ENCODE data around the gene NFE2L2.

NFE2L2 gene

DNA sequence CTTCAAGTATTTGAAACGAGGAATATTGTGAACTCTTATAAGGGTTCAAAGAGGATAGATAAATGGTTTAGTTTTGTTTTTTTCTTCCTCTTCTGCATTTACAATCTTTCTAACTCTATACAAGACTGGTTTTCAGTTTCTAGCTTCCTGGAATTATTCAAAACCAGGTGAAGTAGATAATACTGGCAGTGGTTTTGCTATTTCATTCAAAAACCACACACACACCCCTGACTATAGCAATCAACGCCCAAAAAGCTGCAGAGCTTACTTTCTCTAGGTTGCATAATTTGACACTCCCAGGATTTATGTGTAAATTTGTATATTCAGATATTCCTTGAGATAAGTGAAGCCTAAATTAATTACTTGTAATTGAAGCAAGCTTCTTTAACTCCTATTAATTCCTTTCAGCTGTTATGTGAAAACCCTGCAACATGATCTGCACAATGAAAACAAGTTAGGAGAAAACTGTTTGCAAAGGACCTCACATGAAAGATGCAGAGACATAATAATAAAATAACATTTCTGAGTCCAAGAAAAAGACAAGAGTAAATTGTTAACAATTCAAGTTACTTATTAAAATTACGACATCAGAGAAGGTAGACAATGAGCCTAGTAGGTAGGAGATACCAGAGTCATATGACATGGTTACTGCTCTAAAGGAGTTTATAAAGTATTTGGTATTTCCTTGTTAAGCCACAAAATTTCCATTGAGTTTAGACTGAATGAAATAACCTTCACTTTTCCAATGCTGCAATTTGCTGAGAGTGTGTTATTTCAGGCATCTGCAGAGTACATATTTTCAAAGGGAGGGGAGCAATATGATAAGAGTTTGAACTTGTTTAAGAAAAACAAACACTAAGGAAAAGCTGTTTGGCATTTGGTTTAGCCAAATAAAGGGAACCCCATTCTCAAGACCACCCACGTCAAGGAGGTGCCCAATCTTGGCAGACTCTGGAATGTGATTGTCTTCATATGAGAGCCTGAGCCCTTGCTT lies 1.6 kb upstream of the NFE2L2 start:
- Histone ChIP-seq H3K27ac (ENCODE audit: low read depth, low read length, severe bottlenecking) (no peak overlapping the region), H3K9me3 (ENCODE audit: control insufficient read depth, low read length) (no peaks in the 10 kb centered on the region), H3K4me3 (ENCODE audit: extremely low read depth, insufficient read depth, low read length, poor library complexity, severe bottlenecking) (no peak overlapping the region), H3K4me1 (ENCODE audit: control insufficient read depth, insufficient read depth, low read length, poor library complexity, severe bottlenecking) (peaks cover 18% of the 10 kb centered on the region), H3K36me3 (ENCODE audit: control insufficient read depth, insufficient read depth, low read length) (peaks cover 5% of the 10 kb centered on the region)
- 80 to 83% methylated on average over 1 of the region's 4 CpGs for WGBS, 2 experiments (ENCODE audit: insufficient coverage in 2 of 2)

DNA sequence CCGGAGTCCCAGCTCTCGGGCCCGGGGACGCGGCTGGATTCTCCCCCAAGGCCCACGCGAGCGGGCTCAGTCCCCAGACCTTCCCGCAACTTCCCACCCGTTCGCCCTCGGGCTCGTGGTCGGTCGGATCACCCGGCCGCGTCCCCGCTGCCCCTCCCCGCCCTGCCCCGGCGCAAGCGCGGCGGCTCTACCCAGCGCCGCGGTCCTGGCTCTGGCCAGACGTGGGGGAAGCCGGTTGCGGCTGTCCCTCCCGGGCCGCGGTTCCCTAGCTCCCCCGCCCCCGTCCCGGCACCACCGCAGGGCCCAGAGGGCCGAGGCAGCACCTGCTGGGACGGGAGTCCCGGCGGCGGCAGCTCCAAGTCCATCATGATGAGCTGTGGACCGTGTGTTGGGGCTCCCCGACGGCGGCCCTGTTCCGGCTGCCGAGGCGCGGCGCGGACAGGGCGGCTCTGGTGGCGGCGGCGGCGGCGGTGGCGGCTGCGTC lies 276 bp downstream of the NFE2L2 start:
- 0 to 1% methylated on average over 43 to 60 of the region's 61 CpGs for WGBS, 2 experiments (ENCODE audit: insufficient coverage in 2 of 2)
- H3K36me3 ChIP-seq (ENCODE audit: control insufficient read depth, insufficient read depth, low read length): peaks cover 18% of the 10 kb centered on the region
- H3K9me3 ChIP-seq (ENCODE audit: control insufficient read depth, low read length): no peaks in the 10 kb centered on the region
- H3K4me3 ChIP-seq (ENCODE audit: extremely low read depth, insufficient read depth, low read length, poor library complexity, severe bottlenecking): peak overlapping the region; percentile 91
- peak overlapping the region; percentile 98 for H3K27ac ChIP-seq (ENCODE audit: low read depth, low read length, severe bottlenecking)
- H3K4me1 ChIP-seq (ENCODE audit: control insufficient read depth, insufficient read depth, low read length, poor library complexity, severe bottlenecking): peaks cover 18% of the 10 kb centered on the region

DNA sequence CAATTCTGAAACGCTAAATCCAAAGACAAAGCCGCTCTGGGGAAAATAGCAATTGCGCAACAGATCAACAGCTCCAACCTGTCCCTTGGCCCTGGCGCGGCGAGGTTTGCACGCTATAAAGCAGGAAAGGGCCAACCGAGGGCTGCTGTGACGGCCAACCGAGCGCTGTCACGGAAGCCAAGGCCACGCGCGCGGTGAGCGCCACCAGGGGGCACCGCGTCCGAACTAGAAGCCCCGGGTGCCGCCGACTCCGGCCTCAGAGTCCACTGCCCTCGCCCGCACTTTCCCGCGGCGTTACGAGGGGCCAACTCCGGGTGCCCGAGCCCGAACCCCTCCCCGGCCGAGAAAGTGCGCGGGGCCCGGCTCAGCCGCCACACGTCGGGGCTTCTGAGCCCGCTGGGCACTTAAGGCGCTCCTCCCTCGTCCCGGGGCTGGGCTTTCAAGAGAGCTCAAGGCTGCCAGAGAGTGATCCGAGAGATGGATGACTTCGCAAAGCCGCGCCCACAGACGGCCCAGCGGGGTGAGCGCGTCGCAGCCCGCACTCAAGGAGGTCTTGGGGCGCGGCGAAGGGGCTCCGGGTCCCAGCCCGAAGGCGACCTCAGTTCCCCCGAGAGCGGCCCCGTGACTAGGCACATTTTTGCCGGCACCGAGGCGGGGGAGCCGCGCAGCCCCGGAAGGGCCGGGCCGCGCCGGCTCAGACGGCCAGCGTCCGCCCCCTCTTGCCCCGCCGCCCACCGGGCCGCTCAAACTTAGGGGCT lies 897 bp downstream of the NFE2L2 start:
- H3K9me3 ChIP-seq (ENCODE audit: control insufficient read depth, low read length): no peaks in the 10 kb centered on the region
- peaks cover 18% of the 10 kb centered on the region for H3K4me1 ChIP-seq (ENCODE audit: control insufficient read depth, insufficient read depth, low read length, poor library complexity, severe bottlenecking)
- peaks cover 24% of the 10 kb centered on the region for H3K36me3 ChIP-seq (ENCODE audit: control insufficient read depth, insufficient read depth, low read length)
- H3K27ac ChIP-seq (ENCODE audit: low read depth, low read length, severe bottlenecking): peak overlapping the region; percentile 98
- 0% methylated on average over 68 to 71 of the region's 81 CpGs for WGBS, 2 experiments (ENCODE audit: insufficient coverage in 2 of 2)
- H3K4me3 ChIP-seq (ENCODE audit: extremely low read depth, insufficient read depth, low read length, poor library complexity, severe bottlenecking): peak overlapping the region; percentile 91

DNA sequence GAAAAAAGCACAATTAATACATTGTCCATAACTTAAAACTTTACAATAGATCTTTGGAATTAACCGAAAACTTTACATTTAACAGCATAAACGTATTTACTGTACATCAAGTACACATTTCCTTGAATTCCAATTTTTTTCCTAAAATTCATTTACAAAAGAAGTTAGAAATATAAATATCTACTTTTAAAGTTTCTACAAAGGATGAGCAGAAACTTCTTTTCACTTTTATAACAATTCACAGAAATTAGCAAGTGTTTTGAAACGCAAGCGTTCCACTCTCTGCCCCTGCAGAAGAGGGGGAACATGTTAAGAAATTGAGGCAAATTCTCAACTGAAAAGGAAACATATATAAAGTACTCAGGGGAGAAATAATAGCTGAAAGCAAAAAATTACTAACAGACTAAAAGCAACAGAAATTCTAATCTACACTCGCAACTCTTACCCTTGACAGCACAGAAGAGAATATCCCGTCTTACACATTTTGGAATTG lies 1.5 kb downstream of the NFE2L2 start:
- Histone ChIP-seq H3K9me3 (ENCODE audit: control insufficient read depth, low read length) (peaks cover 3% of the 10 kb centered on the region), H3K4me1 (ENCODE audit: control insufficient read depth, insufficient read depth, low read length, poor library complexity, severe bottlenecking) (peaks cover 18% of the 10 kb centered on the region), H3K4me3 (ENCODE audit: extremely low read depth, insufficient read depth, low read length, poor library complexity, severe bottlenecking) (peak overlapping the region; percentile 91), H3K36me3 (ENCODE audit: control insufficient read depth, insufficient read depth, low read length) (peaks cover 29% of the 10 kb centered on the region), H3K27ac (ENCODE audit: low read depth, low read length, severe bottlenecking) (peak overlapping the region; percentile 83)
- 0% methylated on average over 2 of the region's 6 CpGs; no CpG with 5 or more reads in 1 of the 2 experiments for WGBS, 2 experiments (ENCODE audit: insufficient coverage in 2 of 2)

DNA sequence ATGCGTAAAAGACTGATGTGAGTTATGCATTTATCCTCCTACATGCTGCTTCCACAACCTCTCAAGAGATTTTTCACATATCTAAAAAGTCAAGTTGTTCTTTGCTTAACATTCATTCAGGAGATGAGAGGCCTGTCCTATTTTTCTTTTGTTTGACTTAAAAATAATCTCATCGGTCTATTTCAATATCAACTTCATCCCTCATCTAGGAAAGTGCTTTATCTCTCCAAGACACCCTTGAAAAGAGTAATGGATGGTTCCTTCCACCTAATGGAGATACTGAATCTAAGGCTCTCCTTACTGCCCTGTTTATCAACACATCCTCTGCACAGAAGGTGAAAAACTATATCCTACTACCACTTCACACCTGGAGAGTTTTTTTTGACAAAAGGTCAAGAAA lies 2.4 kb downstream of the NFE2L2 start:
- Histone ChIP-seq H3K9me3 (ENCODE audit: control insufficient read depth, low read length) (peaks cover 7% of the 10 kb centered on the region), H3K36me3 (ENCODE audit: control insufficient read depth, insufficient read depth, low read length) (peaks cover 32% of the 10 kb centered on the region), H3K27ac (ENCODE audit: low read depth, low read length, severe bottlenecking) (no peak overlapping the region), H3K4me3 (ENCODE audit: extremely low read depth, insufficient read depth, low read length, poor library complexity, severe bottlenecking) (peak overlapping the region; percentile 91), H3K4me1 (ENCODE audit: control insufficient read depth, insufficient read depth, low read length, poor library complexity, severe bottlenecking) (peaks cover 18% of the 10 kb centered on the region)
- no CpG with 5 or more reads among the region's 2 CpGs for WGBS, 2 experiments (ENCODE audit: insufficient coverage in 2 of 2)

DNA sequence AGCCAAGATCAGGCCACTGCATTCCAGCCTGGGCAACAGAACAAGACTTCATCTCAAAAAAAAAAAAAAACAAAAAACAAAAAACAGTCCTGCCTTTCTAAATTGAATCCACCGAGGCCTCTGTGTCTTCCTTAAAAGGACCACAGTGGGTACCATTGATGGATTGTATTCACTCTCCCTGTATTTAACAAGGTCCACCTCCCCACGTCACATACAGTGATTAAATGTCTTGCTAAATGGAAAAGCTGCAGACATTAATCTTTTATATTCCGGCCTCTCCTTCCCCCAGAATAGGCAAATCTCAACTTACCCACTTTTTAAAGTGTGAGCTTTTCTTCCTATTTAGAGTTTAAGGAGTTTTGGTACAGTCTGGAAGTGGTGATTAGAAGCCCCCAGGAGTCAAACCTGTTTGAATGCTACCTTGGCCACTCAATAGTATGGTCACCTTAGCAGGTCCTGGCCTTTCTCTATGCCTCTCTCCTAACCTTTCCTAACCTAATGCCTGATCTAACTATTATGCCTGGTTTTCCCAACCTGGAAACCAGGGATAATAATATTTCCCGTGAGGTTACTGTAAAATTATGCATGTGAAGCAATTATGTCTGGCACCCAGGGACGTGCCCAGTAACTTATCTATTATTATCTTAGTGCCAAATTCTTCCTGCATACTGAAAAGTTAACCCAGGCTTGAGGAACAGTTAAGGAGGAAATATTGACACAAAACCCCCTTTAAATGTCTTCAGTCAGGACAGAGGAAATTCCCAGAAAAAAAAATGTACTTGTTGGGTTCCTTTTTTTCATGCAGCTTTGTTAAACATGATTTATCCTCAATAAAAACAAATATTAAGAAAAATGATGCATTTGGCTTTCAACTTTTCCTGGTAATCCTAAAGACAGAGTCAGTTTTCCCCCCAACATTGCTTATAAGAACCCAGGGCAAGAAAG lies 3.1 kb downstream of the NFE2L2 start:
- H3K9me3 ChIP-seq (ENCODE audit: control insufficient read depth, low read length): peaks cover 7% of the 10 kb centered on the region
- peak overlapping the region; percentile 91 for H3K4me3 ChIP-seq (ENCODE audit: extremely low read depth, insufficient read depth, low read length, poor library complexity, severe bottlenecking)
- no peak overlapping the region for H3K27ac ChIP-seq (ENCODE audit: low read depth, low read length, severe bottlenecking)
- peaks cover 32% of the 10 kb centered on the region for H3K36me3 ChIP-seq (ENCODE audit: control insufficient read depth, insufficient read depth, low read length)
- 80 to 86% methylated on average over 1 of the region's 5 CpGs for WGBS, 2 experiments (ENCODE audit: insufficient coverage in 2 of 2)
- peaks cover 19% of the 10 kb centered on the region for H3K4me1 ChIP-seq (ENCODE audit: control insufficient read depth, insufficient read depth, low read length, poor library complexity, severe bottlenecking)

DNA sequence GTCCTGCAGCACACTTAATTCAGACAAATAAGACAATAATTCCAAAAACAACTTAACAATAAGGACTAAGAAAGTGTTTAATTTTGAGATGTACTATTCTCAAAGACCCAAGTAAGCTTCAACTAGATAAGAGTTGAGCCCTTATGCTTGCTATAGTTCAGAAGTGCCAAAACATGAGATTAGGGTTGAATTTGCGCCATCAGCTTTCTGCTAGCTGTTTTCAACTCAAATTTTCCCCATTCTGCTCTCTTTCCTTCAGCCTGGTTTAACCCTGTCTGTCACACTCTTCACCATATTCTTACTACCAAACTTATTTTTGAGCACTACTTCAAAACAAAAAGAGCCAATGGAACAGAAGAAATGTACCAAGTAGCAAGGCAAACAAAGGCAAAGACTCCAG lies 4.1 kb downstream of the NFE2L2 start:
- Histone ChIP-seq H3K9me3 (ENCODE audit: control insufficient read depth, low read length) (peaks cover 7% of the 10 kb centered on the region), H3K4me3 (ENCODE audit: extremely low read depth, insufficient read depth, low read length, poor library complexity, severe bottlenecking) (no peak overlapping the region)
- 100% methylated on average over 1 of the region's 1 CpG for WGBS, 2 experiments (ENCODE audit: insufficient coverage in 2 of 2)

DNA sequence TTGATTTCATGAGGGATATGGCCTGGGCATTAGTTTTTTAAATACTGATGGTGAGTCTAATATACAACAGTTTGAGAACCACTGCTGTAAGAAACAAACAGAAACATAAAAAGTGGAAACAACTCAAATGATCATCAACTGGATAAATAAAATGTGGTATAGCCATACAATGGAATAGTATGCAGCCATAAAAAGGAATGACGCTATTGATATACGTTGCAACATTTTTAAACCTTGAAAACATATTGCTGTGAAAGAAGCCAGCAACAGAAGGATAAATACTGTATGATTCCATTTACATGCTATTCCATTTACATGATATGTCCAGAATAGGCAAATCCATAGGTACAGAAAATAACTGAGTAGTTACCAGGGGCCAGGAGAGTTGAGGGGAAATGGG lies 6.5 kb downstream of the NFE2L2 start:
- Histone ChIP-seq H3K4me1 (ENCODE audit: control insufficient read depth, insufficient read depth, low read length, poor library complexity, severe bottlenecking) (peaks cover 32% of the 10 kb centered on the region), H3K4me3 (ENCODE audit: extremely low read depth, insufficient read depth, low read length, poor library complexity, severe bottlenecking) (no peak overlapping the region), H3K9me3 (ENCODE audit: control insufficient read depth, low read length) (peaks cover 7% of the 10 kb centered on the region), H3K36me3 (ENCODE audit: control insufficient read depth, insufficient read depth, low read length) (peaks cover 43% of the 10 kb centered on the region), H3K27ac (ENCODE audit: low read depth, low read length, severe bottlenecking) (no peak overlapping the region)
- WGBS, 2 experiments (ENCODE audit: insufficient coverage in 2 of 2): 100% methylated on average over 2 of the region's 2 CpGs; no CpG with 5 or more reads in 1 of the 2 experiments

More for the DNA sequence above, 4.1 kb downstream of the NFE2L2 start:
- peaks cover 19% of the 10 kb centered on the region for H3K4me1 ChIP-seq (ENCODE audit: control insufficient read depth, insufficient read depth, low read length, poor library complexity, severe bottlenecking)
- no peak overlapping the region for H3K27ac ChIP-seq (ENCODE audit: low read depth, low read length, severe bottlenecking)
- peaks cover 32% of the 10 kb centered on the region for H3K36me3 ChIP-seq (ENCODE audit: control insufficient read depth, insufficient read depth, low read length)

DNA sequence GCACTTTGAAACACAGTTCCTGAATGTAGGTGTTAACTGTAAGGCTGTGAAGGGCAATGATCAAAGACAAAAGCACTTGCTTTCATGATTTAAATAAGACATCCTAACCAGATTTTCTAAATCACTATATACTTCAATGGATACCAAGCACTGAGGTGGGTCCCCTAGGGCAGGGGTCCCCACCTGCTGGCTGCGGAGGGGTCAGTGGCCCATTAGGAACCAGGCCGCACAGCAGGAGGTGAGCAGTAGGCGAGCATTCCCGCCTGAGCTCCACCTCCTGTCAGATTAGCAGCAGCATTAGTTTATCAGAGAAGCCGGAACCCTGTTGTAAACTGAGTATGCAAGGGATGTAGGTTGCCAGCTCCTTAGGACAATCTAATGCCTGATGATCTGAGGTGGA lies 7.1 kb downstream of the NFE2L2 start:
- Histone ChIP-seq H3K36me3 (ENCODE audit: control insufficient read depth, insufficient read depth, low read length) (peaks cover 46% of the 10 kb centered on the region), H3K4me1 (ENCODE audit: control insufficient read depth, insufficient read depth, low read length, poor library complexity, severe bottlenecking) (peaks cover 32% of the 10 kb centered on the region), H3K9me3 (ENCODE audit: control insufficient read depth, low read length) (peaks cover 7% of the 10 kb centered on the region), H3K27ac (ENCODE audit: low read depth, low read length, severe bottlenecking) (no peak overlapping the region), H3K4me3 (ENCODE audit: extremely low read depth, insufficient read depth, low read length, poor library complexity, severe bottlenecking) (no peak overlapping the region)
- 93 to 100% methylated on average over 4 to 5 of the region's 5 CpGs for WGBS, 2 experiments (ENCODE audit: insufficient coverage in 2 of 2)

Measured in mesodermal cell (in vitro differentiated cells).